ENCODE data around the gene PLSCR2.
"Not testable (repeated sequence)": the region's sequence is repeated elsewhere in the genome, so short reads cannot be mapped to it uniquely, and the experiment has no call there.

PLSCR2 gene

DNA sequence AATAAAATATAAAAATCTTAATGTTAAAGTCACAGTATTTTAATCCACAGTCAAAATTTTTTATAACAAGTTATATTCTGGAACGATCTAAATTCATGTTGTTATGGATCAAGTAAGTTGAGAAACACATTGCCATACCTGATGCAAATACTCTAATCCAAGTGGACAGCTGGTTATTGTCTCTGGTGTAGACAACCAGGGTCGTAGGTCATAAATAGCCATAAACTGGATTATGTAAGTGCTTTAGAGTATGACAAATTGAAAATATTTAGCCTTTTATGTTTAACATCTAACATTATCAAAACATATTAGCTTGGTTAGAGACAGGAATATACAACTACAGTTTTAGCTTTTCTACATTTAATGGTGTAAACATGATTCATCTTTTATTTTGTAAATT lies 53.0 kb downstream of the PLSCR2 start:
- no peak for DNase-seq (ENCODE audit: low spot score)

DNA sequence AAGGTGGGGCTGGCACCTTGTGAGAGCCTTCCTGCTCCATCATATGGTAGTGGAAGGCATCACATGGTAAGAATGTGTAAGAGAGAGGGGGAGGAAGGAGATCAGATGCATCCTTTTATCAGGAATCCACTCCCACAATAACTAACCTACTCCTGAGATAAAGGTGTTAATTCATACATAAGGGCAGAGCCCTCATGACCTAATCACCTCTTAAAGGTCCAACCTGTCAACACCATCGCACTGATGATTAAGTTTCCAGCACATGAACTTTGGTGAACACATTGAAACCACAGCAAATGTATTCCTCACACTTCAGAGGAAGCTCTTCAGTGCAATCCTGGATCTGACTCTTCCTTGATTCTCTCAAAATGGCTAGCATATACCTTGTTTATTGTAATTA lies 55.4 kb downstream of the PLSCR2 start:
- DNase-seq (ENCODE audit: low spot score), result no peak

- DNase-seq (ENCODE audit: low spot score), result not testable (repeated sequence)
Observed at GRCh38 chr3:146412711-146413110, 56.6 kb downstream of the PLSCR2 start.

DNA sequence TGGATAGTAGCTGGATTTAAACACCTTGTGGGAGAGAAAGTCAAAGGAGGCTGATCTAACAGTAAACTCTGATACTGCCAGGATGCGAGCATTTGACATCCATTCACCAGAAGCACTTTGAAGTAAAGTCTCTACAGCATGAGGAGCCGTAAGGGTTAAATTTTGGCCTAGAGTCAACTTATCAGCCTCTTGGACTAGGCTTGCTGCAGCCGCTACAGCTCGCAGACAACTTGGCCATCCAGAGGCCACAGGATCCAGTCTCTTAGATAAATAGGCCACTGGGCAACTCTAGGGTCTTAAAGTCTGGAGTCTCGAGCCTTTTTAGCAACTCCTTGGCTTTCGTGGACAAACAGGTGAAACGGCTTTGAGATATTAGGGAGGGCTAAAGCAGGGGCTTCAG lies 61.4 kb downstream of the PLSCR2 start:
- no peak for DNase-seq (ENCODE audit: low spot score)

DNA sequence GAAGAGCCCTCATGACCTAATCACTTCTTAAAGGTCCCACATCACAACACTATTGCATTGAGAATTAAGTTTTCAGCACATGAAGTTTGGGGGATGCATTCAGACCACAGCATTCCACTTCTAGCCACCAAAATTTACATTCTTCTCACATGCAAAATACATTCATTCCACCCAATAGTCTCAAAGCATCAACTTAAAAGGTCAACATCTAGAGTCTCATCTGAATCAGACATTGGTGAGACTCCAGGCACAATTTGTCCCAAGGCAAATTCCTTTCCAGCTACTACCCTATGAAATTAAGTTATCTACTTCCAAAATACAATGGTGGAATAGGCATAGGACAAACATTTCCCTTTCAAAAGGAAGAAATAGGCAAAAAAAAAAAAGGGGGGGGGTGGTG lies 64.9 kb downstream of the PLSCR2 start:
- DNase-seq (ENCODE audit: low spot score), result no peak

GRCh38 chr3:146403792-146404191 lies 65.6 kb downstream of the PLSCR2 start:
- DNase-seq (ENCODE audit: low spot score), result peak; percentile 55

- no peak for DNase-seq (ENCODE audit: low spot score)
Observed at GRCh38 chr3:146396792-146397191, 72.6 kb downstream of the PLSCR2 start.

GRCh38 chr3:146395164-146395563 lies 74.2 kb downstream of the PLSCR2 start:
- DNase-seq (ENCODE audit: low spot score), result no peak

DNA sequence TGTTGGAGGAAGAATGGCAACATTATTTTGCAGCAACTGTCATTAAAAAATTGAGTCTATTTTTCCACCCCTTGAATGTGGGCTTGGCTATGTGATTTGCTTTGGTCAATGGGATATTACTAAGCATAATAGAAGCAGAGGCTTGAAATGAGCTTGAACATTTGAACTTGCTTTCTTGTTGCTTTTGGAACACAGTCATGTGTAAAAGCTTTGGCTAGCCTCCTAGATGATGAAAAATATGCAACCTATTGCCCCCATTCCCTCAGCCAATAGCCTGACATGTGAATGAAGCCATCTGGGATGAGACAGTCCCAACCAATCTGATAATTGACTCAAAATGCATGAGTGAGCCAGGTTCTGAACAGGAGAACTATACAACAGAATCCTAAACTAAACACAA lies 78.4 kb downstream of the PLSCR2 start:
- peak; percentile 83 for DNase-seq (ENCODE audit: low spot score)

- peak; percentile 41 for DNase-seq (ENCODE audit: low spot score)
Observed at GRCh38 chr3:146390006-146390772, 79.2 kb downstream of the PLSCR2 start.

GRCh38 chr3:146387566-146387965 lies 81.8 kb downstream of the PLSCR2 start:
- DNase-seq (ENCODE audit: low spot score), result peak; percentile 88

DNA sequence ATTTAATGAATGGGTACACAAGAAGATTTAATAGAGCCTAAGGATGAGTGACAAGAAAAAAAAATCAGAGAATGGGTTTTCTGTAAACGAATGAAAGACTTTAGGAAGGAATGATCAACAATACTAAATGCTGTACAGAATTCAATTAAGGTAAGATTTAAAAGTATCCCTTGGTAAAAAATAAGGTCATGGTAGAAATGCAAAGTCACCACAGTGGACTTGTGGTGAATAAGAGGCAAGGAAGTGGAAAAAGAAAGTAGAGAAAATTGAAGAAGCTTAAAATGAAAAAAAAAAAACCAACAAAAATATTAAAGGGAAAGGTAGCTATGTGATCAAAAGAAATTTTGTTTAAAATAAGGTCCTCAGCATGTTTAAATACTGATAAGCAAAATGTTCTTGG lies 82.4 kb downstream of the PLSCR2 start:
- DNase-seq (ENCODE audit: low spot score), result peak; percentile 38

DNA sequence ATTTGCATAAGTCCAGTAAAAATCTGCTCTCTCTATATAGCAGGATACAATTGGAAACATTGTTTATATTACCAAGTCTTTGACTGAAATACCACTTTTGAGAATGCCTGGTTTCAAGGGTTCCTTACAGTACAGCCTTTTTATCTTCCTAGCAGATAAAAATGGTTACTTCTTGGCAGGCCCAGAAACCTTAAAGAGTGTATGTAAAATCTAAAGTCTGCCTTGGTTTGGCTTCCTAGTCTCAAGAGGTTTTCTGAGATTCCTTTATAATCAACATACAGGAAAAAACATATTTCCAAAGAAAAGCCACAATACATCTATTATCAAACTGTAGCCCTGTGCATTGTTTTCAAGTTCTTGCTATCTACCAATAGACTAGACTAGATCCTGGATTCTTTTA lies 84.6 kb downstream of the PLSCR2 start:
- DNase-seq (ENCODE audit: low spot score), result no peak

All from kidney tubule cell (primary cell).